Glutamatergic neuron (in vitro differentiated cells): ENCODE measurements around the gene LRIT2. TPM values are rescaled to one million over a fixed set of nuclear protein-coding genes. Genes with fewer than 3 reads are reported as not detected.

Source experiments
- DNase-seq: peaks from one replicate; pipeline ENCODE4 v3.0.0; 2022
- H3K27ac Mint-ChIP-seq: one replicate; pipeline ENCODE4 v1.8.0; 2020; ENCODE audit warnings: mild to moderate bottlenecking, mixed read lengths, inconsistent platforms; ENCODE audit not compliant: unreplicated experiment
- H3K27me3 Mint-ChIP-seq: one replicate; pipeline ENCODE4 v1.8.0; 2020; ENCODE audit warnings: mild to moderate bottlenecking, moderate library complexity, mixed read lengths, inconsistent platforms; ENCODE audit not compliant: unreplicated experiment
- H3K36me3 Mint-ChIP-seq: one replicate; pipeline ENCODE4 v1.8.0; 2020; ENCODE audit warnings: mild to moderate bottlenecking, mixed read lengths, inconsistent platforms; ENCODE audit not compliant: unreplicated experiment
- H3K4me1 Mint-ChIP-seq: one replicate; pipeline ENCODE4 v1.8.0; 2020; ENCODE audit warnings: mild to moderate bottlenecking, low read depth, mixed read lengths, inconsistent platforms; ENCODE audit not compliant: unreplicated experiment
- H3K4me3 Mint-ChIP-seq: one replicate; pipeline ENCODE4 v1.8.0; 2020; ENCODE audit warnings: mild to moderate bottlenecking, mixed read lengths, inconsistent platforms; ENCODE audit not compliant: unreplicated experiment
- H3K9me3 Mint-ChIP-seq: one replicate; pipeline ENCODE4 v1.8.0; 2020; ENCODE audit warnings: mild to moderate bottlenecking, moderate library complexity, mixed read lengths, inconsistent platforms; ENCODE audit not compliant: unreplicated experiment
- total RNA-seq: library from RNA; stranded (reverse); fragmentation: NEBNext Ultra II Directional; extraction: Animal tissue kit (Norgen Biotek cat#: 25700); gene quantifications from one replicate; pipeline ENCODE4 v1.2.1, GENCODE V29; 2021; ENCODE audit not compliant: unreplicated experiment
- TF ChIP-seq, protein P1 (sequence below): fragments of 200-600 bp; sonication (generic); IDR thresholded peaks from one replicate; pipeline ENCODE4 v1.5.0; 2021; ENCODE audit not compliant: partially characterized antibody, unreplicated experiment

The LRIT2 gene
- total RNA-seq, 1 donor from 2014 or later: not detected

DNA sequence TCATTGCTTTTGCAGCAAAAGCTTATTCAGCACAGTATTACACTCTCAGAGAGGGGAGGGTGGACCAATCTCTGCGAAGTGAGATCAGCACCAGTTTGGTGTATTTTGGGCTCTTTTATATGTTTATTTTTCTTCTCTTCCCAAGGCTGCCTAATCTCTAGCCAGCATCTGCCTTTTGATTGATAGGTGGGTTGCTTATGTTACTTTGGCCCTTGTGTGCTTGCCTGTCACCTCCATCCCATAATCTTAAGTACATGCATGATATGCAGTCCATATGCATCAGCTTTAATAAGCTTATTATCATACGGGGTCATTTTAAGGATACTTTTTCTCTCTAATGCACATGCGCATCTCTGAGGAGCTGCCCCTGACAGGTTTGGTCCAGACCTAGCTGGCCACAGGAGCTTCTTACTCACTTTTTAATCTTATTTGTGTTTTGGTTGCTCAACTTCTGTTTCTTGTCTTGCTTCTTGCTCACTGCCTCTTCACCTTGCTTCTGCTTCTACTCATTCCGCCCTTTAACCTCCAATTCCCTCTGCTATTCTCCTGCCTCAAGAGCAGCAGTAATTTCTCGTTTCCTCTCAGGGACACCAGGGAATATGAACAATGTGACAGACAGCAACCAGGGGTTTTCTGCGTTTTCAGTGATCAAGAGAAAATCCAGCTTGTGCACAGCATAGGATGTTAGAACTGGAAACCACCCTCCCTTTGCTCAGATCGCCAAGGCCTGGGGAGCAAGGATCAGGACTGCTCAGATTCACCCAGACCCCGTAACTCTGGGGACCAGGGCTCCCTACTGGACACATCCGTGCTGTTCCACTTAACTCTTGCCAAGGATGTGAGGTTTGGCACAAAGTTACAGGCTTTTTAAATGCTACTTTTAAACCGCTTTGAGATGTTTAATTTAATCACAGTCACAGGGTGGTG is 29.5 kb upstream of the LRIT2 start:
- Mint-ChIP-seq H3K9me3 (peaks cover 3% of the 10 kb centered on the region), H3K27ac (no peak overlapping the region), H3K4me3 (no peak overlapping the region), H3K27me3 (peaks cover 9% of the 10 kb centered on the region), H3K36me3 (no peaks in the 10 kb centered on the region), H3K4me1 (peaks cover 4% of the 10 kb centered on the region)
- DNase-seq: no peak
- TF ChIP-seq, protein P1, sequence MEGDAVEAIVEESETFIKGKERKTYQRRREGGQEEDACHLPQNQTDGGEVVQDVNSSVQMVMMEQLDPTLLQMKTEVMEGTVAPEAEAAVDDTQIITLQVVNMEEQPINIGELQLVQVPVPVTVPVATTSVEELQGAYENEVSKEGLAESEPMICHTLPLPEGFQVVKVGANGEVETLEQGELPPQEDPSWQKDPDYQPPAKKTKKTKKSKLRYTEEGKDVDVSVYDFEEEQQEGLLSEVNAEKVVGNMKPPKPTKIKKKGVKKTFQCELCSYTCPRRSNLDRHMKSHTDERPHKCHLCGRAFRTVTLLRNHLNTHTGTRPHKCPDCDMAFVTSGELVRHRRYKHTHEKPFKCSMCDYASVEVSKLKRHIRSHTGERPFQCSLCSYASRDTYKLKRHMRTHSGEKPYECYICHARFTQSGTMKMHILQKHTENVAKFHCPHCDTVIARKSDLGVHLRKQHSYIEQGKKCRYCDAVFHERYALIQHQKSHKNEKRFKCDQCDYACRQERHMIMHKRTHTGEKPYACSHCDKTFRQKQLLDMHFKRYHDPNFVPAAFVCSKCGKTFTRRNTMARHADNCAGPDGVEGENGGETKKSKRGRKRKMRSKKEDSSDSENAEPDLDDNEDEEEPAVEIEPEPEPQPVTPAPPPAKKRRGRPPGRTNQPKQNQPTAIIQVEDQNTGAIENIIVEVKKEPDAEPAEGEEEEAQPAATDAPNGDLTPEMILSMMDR: no peak

DNA sequence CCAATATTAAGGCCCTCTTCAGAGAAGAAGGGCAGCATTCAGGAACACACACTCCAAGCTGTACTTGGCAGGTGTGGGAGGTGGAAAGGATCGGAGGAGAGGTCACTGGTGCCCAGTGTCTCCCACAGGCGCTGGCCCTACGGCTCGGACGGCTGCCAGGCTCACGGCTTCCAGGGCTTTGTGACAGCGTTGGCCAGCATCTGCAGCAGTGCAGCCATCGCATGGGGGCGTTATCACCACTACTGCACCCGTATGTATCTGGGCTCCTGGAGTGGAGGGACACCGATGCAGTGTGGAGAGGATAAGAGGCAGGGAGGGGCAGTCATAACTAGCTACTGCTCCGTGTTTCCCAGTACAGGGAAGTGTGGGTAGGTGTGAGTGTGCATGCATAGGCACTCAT is 23.4 kb upstream of the LRIT2 start:
- H3K4me1 Mint-ChIP-seq: peaks cover 8% of the 10 kb centered on the region
- TF ChIP-seq, protein P1: no peak
- no peak overlapping the region for H3K4me3 Mint-ChIP-seq
- H3K27me3 Mint-ChIP-seq: peaks cover 6% of the 10 kb centered on the region
- H3K36me3 Mint-ChIP-seq: no peaks in the 10 kb centered on the region
- DNase-seq: no peak
- H3K9me3 Mint-ChIP-seq: peaks cover 5% of the 10 kb centered on the region
- no peak overlapping the region for H3K27ac Mint-ChIP-seq

DNA sequence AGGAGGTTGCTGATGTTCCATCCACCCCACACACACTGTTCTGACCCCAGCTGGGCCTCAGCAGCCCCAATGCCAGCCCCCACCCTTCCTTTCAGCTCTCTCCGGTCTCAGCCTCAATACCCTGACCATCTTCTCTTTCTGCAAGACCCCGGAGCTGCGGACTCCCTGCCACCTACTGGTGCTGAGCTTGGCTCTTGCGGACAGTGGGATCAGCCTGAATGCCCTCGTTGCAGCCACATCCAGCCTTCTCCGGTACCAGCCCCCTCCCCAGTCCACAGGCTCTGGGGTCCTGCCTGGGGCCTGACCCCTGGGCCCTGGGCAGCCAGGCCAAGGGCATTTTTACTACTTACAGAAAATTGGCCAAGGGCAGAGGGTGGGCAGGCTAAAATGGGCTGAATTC is 22.2 kb upstream of the LRIT2 start:
- Mint-ChIP-seq H3K27ac (no peak overlapping the region), H3K36me3 (no peaks in the 10 kb centered on the region), H3K4me3 (no peak overlapping the region), H3K27me3 (peaks cover 6% of the 10 kb centered on the region), H3K4me1 (peaks cover 8% of the 10 kb centered on the region), H3K9me3 (peaks cover 4% of the 10 kb centered on the region)
- TF ChIP-seq, protein P1: no peak
- no peak for DNase-seq

DNA sequence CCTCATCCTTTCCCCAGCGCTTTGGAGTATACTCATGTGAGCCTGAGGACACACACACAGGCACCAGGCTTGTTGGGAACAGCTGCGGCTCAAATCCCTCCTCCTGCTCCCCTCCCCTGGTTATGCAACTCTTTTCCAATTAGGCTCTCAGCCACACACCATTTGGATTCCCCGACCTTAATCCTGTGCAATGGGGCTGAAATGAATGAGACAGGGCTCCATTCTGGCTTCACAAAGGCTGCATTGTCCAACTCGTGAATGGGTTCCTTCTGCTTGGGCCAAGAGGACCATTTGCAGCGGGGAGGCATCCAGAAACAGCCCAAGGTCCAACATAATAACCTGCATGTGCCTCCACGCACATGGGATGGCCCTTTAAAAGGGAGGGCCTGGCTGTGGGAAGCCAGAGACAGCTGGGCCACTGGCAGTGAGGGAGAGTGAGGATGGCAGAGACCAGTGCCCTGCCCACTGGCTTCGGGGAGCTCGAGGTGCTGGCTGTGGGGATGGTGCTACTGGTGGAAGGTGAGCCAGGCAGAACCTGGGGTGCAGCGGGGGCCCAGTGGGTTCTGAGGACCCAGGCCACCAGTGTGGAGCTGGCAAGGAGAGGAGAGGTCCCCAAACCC is 19.4 kb upstream of the LRIT2 start, which contains the start of gene RGR:
Gene RGR, plus strand, starts transcription at position 403 of the 620 bp plus-strand sequence. Its CDS starts 38 bp downstream, at position 441.
- peaks cover 7% of the 10 kb centered on the region for H3K36me3 Mint-ChIP-seq
- peaks cover 8% of the 10 kb centered on the region for H3K4me1 Mint-ChIP-seq
- peaks cover 7% of the 10 kb centered on the region for H3K9me3 Mint-ChIP-seq
- peaks cover 4% of the 10 kb centered on the region for H3K27me3 Mint-ChIP-seq
- TF ChIP-seq, protein P1: no peak
- no peak for DNase-seq
- H3K27ac Mint-ChIP-seq: peak within 1 kb of the TSS; percentile 74
- no peak within 1 kb of the TSS for H3K4me3 Mint-ChIP-seq
